T-cell (primary cell): ENCODE data around the gene FAT3. TPM values are rescaled to one million over a fixed set of nuclear protein-coding genes. Genes with fewer than 3 reads are reported as not detected.

ENCODE experiments used
- ATAC-seq, 4 experiments: fragments of 200-7000 bp in 3 of 4; fragments of 150-1000 bp in 1 of 4; cut with Tn5 transposase; replicated peaks in 1 of 4; 1 replicate in 3 of 4; 2 replicates in 1 of 4; pipeline ENCODE4 v1.10.0; 2021; ENCODE audit warnings: moderate library complexity in 3 of 4, mild to moderate bottlenecking in 2 of 4, moderate number of reproducible peaks in 1 of 4
- CTCF ChIA-PET, 2 donors: fragments of 300-600 bp; sonication (Branson Sonifier 250); formaldehyde crosslinking; loops; one replicate each; lab custom pipeline; 2022; ENCODE audit warnings: antibody characterized with exemption in 2 of 2; lab: Charles Lee
- POLR2A ChIA-PET, 2 donors: fragments of 300-600 bp; sonication (Branson Sonifier 250); formaldehyde crosslinking; loops; one replicate each; lab custom pipeline; 2022; ENCODE audit warnings: antibody characterized with exemption in 2 of 2; lab: Charles Lee
- DNase-seq, 35 experiments: peaks; one replicate each; pipeline versions ENCODE4 v3.0.0 to v3.0.0-alpha.2; 2013 to 2023
- H3K27ac ChIP-seq: one replicate; pipeline ENCODE4 v1.5.1; 2013; ENCODE audit warnings: low read length
- H3K27me3 ChIP-seq, 2 experiments: replicated peaks in 1 of 2; 1 replicate in 1 of 2; 2 replicates in 1 of 2; pipeline versions ENCODE4 v1.6.1 to v1.7.0; 2013; ENCODE audit warnings: low read length in 1 of 2, mixed read lengths in 1 of 2; ENCODE audit not compliant: control insufficient read depth in 2 of 2, insufficient read depth in 2 of 2; ENCODE audit errors: extremely low read depth in 1 of 2
- H3K36me3 ChIP-seq, 2 donors: 1 replicate in 1 of 2; 2 replicates in 1 of 2; pipeline versions ENCODE4 v1.6.1 to v1.7.0; 2013; ENCODE audit warnings: low read length in 1 of 2; ENCODE audit not compliant: control insufficient read depth in 2 of 2, insufficient read depth in 1 of 2; ENCODE audit errors: extremely low read depth in 1 of 2
- H3K4me1 ChIP-seq, 2 experiments: 1 replicate in 1 of 2; 2 replicates in 1 of 2; pipeline versions ENCODE4 v1.6.1 to v1.7.0; 2013; ENCODE audit warnings: low read length in 2 of 2, mixed read lengths in 1 of 2; ENCODE audit not compliant: insufficient read depth in 2 of 2, control insufficient read depth in 1 of 2; ENCODE audit errors: extremely low read depth in 1 of 2
- H3K4me3 ChIP-seq, 2 donors: 1 replicate in 1 of 2; 2 replicates in 1 of 2; pipeline versions ENCODE4 v1.5.1 to v1.7.0; 2013; ENCODE audit warnings: mild to moderate bottlenecking in 2 of 2, low read length in 1 of 2, moderate library complexity in 1 of 2; ENCODE audit not compliant: control insufficient read depth in 1 of 2; ENCODE audit errors: extremely low read depth in 1 of 2
- H3K9me3 ChIP-seq: 2 replicates; pipeline ENCODE4 v1.7.0; 2013
- H3K27ac Mint-ChIP-seq, 2 donors: one replicate each; pipeline ENCODE4 v1.8.0; 2020 to 2021; ENCODE audit warnings: mild to moderate bottlenecking in 2 of 2, mixed read lengths in 2 of 2
- H3K27me3 Mint-ChIP-seq, 2 donors: one replicate each; pipeline ENCODE4 v1.8.0; 2021 to 2022; ENCODE audit warnings: mixed read lengths in 2 of 2
- H3K36me3 Mint-ChIP-seq: one replicate; pipeline ENCODE4 v1.8.0; 2021; ENCODE audit warnings: mixed read lengths
- H3K4me1 Mint-ChIP-seq, 3 donors: one replicate each; pipeline ENCODE4 v1.8.0; 2020 to 2022; ENCODE audit warnings: mixed read lengths in 3 of 3, mild to moderate bottlenecking in 1 of 3
- H3K4me3 Mint-ChIP-seq, 3 donors: one replicate each; pipeline ENCODE4 v1.8.0; 2020 to 2022; ENCODE audit warnings: mild to moderate bottlenecking in 3 of 3, mixed read lengths in 3 of 3, moderate library complexity in 3 of 3
- H3K9me3 Mint-ChIP-seq, 3 donors: one replicate each; pipeline ENCODE4 v1.8.0; 2020 to 2022; ENCODE audit warnings: mixed read lengths in 3 of 3
- WGBS: methylation state at CpG from one replicate; pipeline ENCODE4 v1.1.5; 2013; ENCODE audit warnings: missing lambda C conversion rate; ENCODE audit not compliant: insufficient coverage; 5-methylcytosine and 5-hydroxymethylcytosine counted together
- total RNA-seq, 35 experiments: library from RNA in 6 of 35; stranded (reverse) in 6 of 35; fragments of 120-200 nt in 1 of 35; gene quantifications; one replicate each; pipeline versions ENCODE4 v1.2.1 to v1.2.4 and lab custom pipeline; 2013 to 2026

The FAT3 gene
- total RNA-seq, 5 donors from 2014 or later (not counting 1 experiment from before 2014, with no cell fraction given): under 0.01 to 0.03 (median 0.03) TPM; not detected in 2

DNA sequence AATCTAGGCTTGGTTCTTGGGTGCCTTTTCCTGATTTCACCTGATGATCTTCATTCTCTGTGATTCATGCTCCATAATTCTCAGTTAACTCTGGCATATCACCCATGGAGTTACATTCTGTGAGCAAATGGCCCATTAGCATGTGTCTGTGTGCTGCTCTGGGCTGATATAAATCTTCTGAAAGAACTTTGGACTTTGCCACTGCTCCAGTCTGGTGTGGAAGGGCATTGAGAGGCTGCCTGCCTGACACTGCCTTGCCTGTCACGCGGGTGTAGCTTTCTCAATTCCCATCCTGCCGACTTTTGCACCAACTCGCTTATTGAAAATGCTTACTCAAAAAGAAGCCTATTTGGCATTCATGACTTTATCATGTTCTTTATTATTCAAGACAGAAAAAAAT, 42.2 kb downstream of the FAT3 start:
- DNase-seq: no peak
- Histone ChIP-seq H3K27ac (no peak overlapping the region), H3K27me3 (no peaks in the 10 kb centered on the region), H3K4me3 (no peak overlapping the region), H3K9me3 (no peaks in the 10 kb centered on the region), H3K4me1 (no peaks in the 10 kb centered on the region), H3K36me3 (no peaks in the 10 kb centered on the region)
- ChIA-PET POLR2A (no interaction called here), CTCF (interaction anchor here in 1 of 2 donors (0.6 kb wide), 1 partner anchor 149 kb away, joined by 4 read pairs; no protein-coding TSS in a partner anchor)
- Mint-ChIP-seq H3K27me3 (no peaks in the 10 kb centered on the region), H3K36me3 (no peaks in the 10 kb centered on the region), H3K4me1 (no peaks in the 10 kb centered on the region), H3K27ac (no peak overlapping the region), H3K4me3 (no peak overlapping the region), H3K9me3 (peaks cover 0 to 11% (median 0%) of the 10 kb centered on the region in 3 donors)
- no peak for ATAC-seq
- no CpG with 5 or more reads among the region's 4 CpGs for WGBS

GRCh38 chr11:92267278-92267677, 42.7 kb downstream of the FAT3 start:
- no peak overlapping the region for H3K4me3 ChIP-seq
- H3K4me1 ChIP-seq: no peaks in the 10 kb centered on the region
- no peaks in the 10 kb centered on the region for H3K36me3 ChIP-seq
- no peaks in the 10 kb centered on the region for H3K27me3 ChIP-seq
- no peaks in the 10 kb centered on the region for H3K4me1 Mint-ChIP-seq
- no peak overlapping the region for H3K27ac Mint-ChIP-seq
- POLR2A ChIA-PET: no interaction called here
- H3K27me3 Mint-ChIP-seq: no peaks in the 10 kb centered on the region
- H3K27ac ChIP-seq: no peak overlapping the region
- 100% methylated on average over 1 of the region's 2 CpGs for WGBS
- DNase-seq (no peak), ATAC-seq (no peak)
- no peaks in the 10 kb centered on the region for H3K36me3 Mint-ChIP-seq
- H3K9me3 ChIP-seq: no peaks in the 10 kb centered on the region
- CTCF ChIA-PET: no interaction called here
- peaks cover 0 to 7% (median 0%) of the 10 kb centered on the region in 3 donors for H3K9me3 Mint-ChIP-seq
- H3K4me3 Mint-ChIP-seq: no peak overlapping the region

DNA sequence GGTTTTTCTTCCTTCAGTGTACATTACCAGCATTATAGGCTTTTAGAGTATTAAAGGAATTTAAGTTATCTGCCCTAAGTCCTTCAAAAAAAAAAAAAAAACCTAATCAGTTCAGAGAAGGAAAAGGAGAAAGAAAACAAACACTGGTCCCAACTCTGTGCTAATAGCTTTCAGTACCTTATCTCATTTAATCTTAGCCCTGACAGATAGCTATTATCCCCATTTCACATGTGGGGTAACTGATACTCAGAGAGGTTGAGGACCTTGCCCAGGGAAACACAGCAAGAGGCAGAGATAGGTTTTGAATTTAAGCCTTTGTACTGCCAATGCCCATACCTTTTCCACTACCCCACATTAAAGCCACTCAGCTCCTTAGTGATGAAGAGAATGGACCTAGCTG, 43.4 kb downstream of the FAT3 start:
- Mint-ChIP-seq H3K4me1 (no peaks in the 10 kb centered on the region), H3K9me3 (peaks cover 0 to 6% (median 0%) of the 10 kb centered on the region in 3 donors), H3K27ac (no peak overlapping the region), H3K36me3 (no peaks in the 10 kb centered on the region), H3K27me3 (no peaks in the 10 kb centered on the region), H3K4me3 (no peak overlapping the region)
- H3K27me3 ChIP-seq: no peaks in the 10 kb centered on the region
- no peak overlapping the region for H3K27ac ChIP-seq
- H3K4me3 ChIP-seq: no peak overlapping the region
- DNase-seq (no peak), ATAC-seq (no peak)
- no peaks in the 10 kb centered on the region for H3K9me3 ChIP-seq
- H3K4me1 ChIP-seq: no peaks in the 10 kb centered on the region
- H3K36me3 ChIP-seq: no peaks in the 10 kb centered on the region
- CTCF ChIA-PET: no interaction called here
- POLR2A ChIA-PET: interaction anchor here in 1 of 2 donors (0.6 kb wide), 1 partner anchor 19 kb away, joined by 6 read pairs; no protein-coding TSS in a partner anchor

DNA sequence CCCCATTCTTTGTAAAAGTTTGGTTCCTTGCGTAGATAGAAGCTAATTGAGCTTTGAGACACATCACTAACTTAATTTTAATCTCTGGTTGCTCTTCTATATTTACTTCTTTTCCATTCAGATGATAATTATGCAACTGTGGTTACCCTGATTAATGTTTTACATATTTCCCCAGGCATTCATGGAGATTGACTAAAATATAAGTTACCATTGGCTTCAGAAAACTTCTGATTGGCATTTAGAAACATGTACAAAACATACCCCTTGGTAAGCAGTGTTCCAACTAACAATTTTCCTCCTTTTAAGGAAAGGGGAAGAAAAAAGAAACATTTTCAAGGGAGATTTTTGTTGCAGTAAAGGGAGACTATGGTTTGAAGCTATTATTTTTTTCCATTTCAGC, 43.9 kb downstream of the FAT3 start:
- Histone ChIP-seq H3K9me3 (no peaks in the 10 kb centered on the region), H3K27ac (no peak overlapping the region), H3K4me1 (no peaks in the 10 kb centered on the region), H3K4me3 (no peak overlapping the region), H3K27me3 (no peaks in the 10 kb centered on the region), H3K36me3 (no peaks in the 10 kb centered on the region)
- Mint-ChIP-seq H3K4me1 (no peaks in the 10 kb centered on the region), H3K9me3 (peaks cover 0 to 6% (median 0%) of the 10 kb centered on the region in 3 donors), H3K27ac (no peak overlapping the region), H3K4me3 (no peak overlapping the region), H3K36me3 (no peaks in the 10 kb centered on the region), H3K27me3 (no peaks in the 10 kb centered on the region)
- ChIA-PET CTCF (no interaction called here), POLR2A (interaction anchor here in 1 of 2 donors (0.6 kb wide), 1 partner anchor 18 kb away, joined by 6 read pairs; no protein-coding TSS in a partner anchor)
- ATAC-seq: no peak
- no CpG with 5 or more reads among the region's 1 CpG for WGBS
- no peak for DNase-seq

GRCh38 chr11:92269021-92269420, 44.4 kb downstream of the FAT3 start:
- no peaks in the 10 kb centered on the region for H3K9me3 ChIP-seq
- ATAC-seq (no peak), DNase-seq (no peak)
- H3K4me1 Mint-ChIP-seq: no peaks in the 10 kb centered on the region
- H3K36me3 ChIP-seq: no peaks in the 10 kb centered on the region
- no peak overlapping the region for H3K4me3 ChIP-seq
- CTCF ChIA-PET: no interaction called here
- H3K27me3 ChIP-seq: no peaks in the 10 kb centered on the region
- no peak overlapping the region for H3K4me3 Mint-ChIP-seq
- no peaks in the 10 kb centered on the region for H3K36me3 Mint-ChIP-seq
- H3K27ac ChIP-seq: no peak overlapping the region
- POLR2A ChIA-PET: no interaction called here
- H3K4me1 ChIP-seq: no peaks in the 10 kb centered on the region
- WGBS: 93% methylated on average over 2 of the region's 2 CpGs
- no peak overlapping the region for H3K27ac Mint-ChIP-seq
- H3K9me3 Mint-ChIP-seq: peaks cover 0 to 6% (median 0%) of the 10 kb centered on the region in 3 donors
- no peaks in the 10 kb centered on the region for H3K27me3 Mint-ChIP-seq

- no peaks in the 10 kb centered on the region for H3K27me3 ChIP-seq
- no peak overlapping the region for H3K27ac ChIP-seq
- no peak overlapping the region for H3K4me3 ChIP-seq
- no peaks in the 10 kb centered on the region for H3K36me3 Mint-ChIP-seq
- H3K27ac Mint-ChIP-seq: no peak overlapping the region
- peaks cover 0 to 6% (median 0%) of the 10 kb centered on the region in 3 donors for H3K9me3 Mint-ChIP-seq
- H3K4me1 ChIP-seq: no peaks in the 10 kb centered on the region
- H3K36me3 ChIP-seq: no peaks in the 10 kb centered on the region
- ATAC-seq (no peak), DNase-seq (no peak)
- H3K4me1 Mint-ChIP-seq: no peaks in the 10 kb centered on the region
- POLR2A ChIA-PET: no interaction called here
- H3K4me3 Mint-ChIP-seq: no peak overlapping the region
- WGBS: 59% methylated on average over 2 of the region's 2 CpGs
- CTCF ChIA-PET: no interaction called here
- no peaks in the 10 kb centered on the region for H3K27me3 Mint-ChIP-seq
- H3K9me3 ChIP-seq: no peaks in the 10 kb centered on the region
These were observed 45.2 kb downstream of the FAT3 start for GRCh38 chr11:92269841-92270240.

DNA sequence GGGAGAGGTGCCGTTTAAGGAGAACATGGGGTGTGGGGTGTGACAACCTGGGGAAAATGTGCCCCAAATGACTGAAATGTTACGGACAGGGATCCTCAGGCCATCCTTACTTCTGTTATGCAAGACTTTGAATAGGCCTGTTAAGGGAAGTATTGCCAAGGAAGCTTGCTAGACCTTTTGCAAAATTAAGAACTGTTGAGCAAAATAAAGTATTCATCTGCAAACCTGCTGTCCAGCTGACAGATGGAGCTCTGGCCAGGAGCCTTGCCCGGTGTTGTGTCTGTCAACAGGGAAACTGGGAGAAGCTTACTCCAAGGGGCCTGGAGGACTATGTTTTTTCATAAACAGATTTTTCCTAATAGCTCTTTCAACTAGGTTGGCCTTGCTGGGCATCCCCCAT, 48.0 kb downstream of the FAT3 start:
- CTCF ChIA-PET: interaction anchor here in 1 of 2 donors (0.6 kb wide), 1 partner anchor 731 kb away, joined by 3 read pairs; no protein-coding TSS in a partner anchor

More for the DNA sequence above, 48.0 kb downstream of the FAT3 start:
- H3K4me1 ChIP-seq: no peaks in the 10 kb centered on the region
- WGBS: 85% methylated on average over 2 of the region's 3 CpGs
- Mint-ChIP-seq H3K4me1 (no peaks in the 10 kb centered on the region), H3K4me3 (no peak overlapping the region), H3K27me3 (no peaks in the 10 kb centered on the region), H3K27ac (no peak overlapping the region), H3K9me3 (peaks cover 0 to 2% (median 0%) of the 10 kb centered on the region in 3 donors), H3K36me3 (no peaks in the 10 kb centered on the region)
- no peak for ATAC-seq
- no peak overlapping the region for H3K4me3 ChIP-seq
- H3K27me3 ChIP-seq: no peaks in the 10 kb centered on the region
- POLR2A ChIA-PET: no interaction called here
- no peaks in the 10 kb centered on the region for H3K36me3 ChIP-seq
- H3K9me3 ChIP-seq: no peaks in the 10 kb centered on the region
- DNase-seq: no peak
- H3K27ac ChIP-seq: no peak overlapping the region
